Effector CD4-positive, alpha-beta T cell (primary cell): ENCODE measurements around the gene INS.

Experiments used
- DNase-seq: peaks from one replicate; pipeline ENCODE4 v3.0.0-alpha.2; 2020

INS gene

DNA sequence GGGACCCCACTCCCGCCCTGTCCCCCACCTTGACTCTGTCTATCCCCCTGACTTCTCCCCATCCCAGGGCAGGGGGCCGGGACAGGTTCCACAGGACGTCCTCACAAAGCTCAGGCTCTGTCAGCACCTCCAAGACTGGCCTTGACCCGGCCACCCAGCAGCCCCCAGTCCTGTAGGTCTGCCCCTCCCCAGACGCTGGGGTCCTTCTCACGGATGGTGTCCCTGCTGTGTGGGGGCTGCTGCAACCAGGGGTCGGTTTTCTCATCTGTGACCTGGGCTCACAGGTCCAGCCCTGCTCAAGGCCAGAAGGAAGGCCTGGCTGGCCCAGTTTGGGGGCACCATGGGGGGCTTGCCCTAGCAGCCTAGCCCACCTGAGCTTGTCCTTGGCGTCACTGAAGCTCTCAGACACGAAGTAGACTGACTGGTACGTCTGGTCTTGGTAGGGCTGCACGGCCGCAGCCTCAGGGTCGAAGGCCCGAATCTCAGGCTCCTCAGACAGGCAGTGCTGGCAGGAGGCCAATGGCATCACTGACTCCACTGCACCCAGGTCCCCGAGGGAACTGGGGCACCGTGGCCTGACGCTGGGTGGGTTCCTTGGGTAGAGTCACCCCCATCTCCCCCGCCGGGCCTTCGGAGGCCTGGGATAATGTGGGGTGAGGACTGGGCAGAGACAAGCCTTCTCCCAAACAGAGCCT is 4.0 kb upstream of the INS start:
- no peak for DNase-seq

DNA sequence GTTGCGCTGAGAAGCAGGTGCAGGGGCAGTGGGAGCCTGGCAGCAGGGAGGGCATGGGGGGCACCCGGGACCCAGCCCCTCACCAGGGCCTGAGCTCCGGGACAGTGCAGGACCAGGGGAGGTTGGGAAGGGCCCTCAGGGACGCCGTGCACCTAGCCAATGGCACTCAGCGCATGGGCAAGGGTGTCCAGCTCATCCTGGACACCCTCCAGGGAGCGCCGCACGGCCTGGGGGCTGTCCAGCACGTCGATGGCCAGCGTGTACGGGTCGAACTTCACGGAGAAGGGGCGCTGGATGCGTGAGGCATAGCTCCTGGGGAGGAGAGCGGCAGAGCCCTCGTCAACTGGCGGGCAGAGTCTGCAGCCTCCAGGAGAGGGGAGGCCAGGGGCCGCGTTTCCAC is 3.1 kb upstream of the INS start:
- no peak for DNase-seq

DNA sequence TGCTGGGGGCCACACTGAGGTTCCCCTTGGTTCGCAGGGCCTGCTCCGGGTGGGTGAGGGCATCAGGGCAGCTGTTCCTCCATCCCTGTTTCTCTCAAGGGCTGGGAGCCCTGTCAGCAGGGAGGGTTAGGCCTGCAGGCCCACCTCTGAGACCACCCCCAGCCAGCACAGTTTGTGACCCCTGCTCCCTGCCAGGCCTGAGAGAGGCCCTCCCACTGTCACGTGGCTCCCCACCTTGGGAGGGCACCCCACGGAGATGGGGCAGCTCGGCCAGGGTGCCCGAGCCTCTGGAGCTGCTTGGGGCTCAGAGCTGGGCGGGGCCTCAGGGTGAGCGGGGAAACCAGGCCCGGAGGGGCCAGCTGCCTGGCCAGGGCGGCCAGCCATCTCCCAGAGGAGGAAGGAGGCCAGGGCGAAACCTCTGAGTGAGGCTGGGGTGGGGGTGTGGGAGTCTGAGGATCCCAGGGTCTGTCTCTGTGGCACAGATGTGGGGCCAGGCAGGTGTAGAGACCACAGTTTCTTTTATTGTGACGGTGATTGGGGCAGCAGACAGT is 2.5 kb upstream of the INS start:
- DNase-seq, result no peak

DNA sequence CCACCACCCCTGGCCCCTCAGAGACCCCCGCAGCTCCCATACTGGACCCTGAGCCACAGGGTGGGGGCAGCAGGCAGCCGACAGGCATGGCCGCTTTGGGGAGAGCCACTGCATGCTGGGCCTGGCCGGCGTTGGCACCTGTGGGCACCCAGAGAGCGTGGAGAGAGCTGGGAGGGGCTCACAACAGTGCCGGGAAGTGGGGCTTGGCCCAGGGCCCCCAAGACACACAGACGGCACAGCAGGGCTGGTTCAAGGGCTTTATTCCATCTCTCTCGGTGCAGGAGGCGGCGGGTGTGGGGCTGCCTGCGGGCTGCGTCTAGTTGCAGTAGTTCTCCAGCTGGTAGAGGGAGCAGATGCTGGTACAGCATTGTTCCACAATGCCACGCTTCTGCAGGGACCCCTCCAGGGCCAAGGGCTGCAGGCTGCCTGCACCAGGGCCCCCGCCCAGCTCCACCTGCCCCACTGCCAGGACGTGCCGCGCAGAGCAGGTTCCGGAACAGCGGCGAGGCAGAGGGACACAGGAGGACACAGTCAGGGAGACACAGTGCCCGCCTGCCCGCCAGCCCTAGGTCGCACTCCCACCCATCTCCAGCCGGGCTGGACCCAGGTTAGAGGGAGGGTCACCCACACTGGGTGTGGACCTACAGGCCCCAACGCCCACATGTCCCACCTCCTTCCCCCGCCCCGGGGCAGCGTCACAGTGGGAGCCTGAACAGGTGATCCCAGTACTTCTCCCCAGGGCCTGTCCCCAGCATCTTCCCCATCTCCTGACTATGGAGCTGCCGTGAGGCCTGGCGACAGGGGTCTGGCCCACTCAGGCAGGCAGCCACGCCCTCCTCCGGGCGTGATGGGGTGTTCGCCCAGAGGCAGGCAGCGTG is 1.2 kb downstream of the INS start:
- no peak for DNase-seq

DNA sequence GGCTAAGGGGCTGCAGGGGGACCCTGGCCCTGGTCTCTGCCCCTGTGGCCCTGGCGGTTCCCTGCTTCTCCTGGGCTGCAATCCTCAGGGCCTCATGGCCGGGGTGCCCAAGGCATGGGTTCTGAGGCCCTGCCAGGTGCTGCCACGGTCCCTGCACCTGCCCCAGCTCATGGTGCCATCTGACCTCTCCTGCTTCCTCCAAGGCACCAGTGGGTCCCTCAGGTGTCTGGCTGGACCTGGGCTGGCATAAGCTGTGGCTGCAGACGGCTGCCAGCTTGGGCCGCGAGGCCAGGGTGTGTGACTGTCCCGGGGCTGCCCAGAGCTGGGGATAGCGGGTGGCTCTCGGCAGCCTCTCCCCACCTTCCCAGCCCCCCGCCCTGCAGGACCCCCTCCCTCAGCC is 2.0 kb downstream of the INS start:
- DNase-seq, result no peak

DNA sequence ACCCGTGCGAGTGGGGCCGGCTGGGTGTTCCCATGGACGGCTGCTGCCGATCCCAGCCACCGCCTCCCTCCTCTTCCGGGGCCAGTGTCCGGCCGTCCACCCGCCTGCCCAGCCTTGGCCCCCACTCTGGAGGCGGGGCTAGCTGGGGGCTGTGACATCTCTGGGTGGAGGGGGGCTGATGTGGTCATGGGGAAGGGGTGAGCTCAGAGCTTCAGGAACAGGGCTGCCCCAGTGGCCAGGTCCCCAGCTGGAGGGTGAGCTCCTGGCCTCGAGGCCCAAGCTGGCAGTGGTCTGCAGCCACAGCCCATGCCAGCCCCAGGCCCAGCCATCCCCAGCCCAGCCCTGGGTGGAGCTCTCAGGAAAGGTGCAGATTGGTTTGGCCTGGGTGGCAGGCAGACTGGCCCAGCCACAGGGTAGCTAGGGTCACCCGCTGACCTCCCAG is 2.7 kb downstream of the INS start:
- DNase-seq, result no peak

DNA sequence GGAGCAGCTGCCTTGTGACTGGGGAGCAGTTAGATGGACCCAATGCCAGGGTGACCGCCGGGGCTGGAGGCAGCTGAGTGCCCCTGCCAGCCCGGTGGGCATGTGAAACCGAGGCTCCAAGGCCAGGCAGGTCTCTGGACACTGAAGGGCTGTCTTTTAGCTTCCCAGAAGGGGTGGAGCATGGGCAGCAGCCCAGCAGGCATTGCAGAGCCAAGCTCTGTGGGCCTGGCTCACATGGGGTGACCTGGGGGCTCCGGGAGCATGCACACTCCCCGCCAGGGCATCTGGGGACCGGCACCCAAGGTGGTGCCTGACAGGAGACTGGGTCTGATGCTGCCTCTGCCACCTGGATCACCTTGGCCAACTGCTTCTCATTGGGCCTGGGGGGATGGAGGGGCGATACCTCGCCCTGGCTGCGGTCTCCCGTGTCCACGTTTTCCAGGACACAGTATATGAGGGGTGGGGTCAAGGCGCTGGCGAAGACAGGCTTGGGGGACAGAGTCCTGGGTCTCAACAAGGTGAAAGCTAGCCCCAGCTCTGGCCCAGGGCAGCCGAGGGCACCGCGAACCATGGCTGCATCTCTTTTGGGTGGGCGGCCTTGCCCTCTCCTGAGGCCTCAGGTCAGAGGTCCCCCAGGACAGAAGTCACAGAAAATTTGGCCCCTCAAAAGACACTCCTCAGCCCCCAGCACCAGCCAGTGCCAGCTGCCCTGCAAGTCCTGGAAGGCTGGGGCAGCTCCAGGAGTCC is 3.5 kb downstream of the INS start:
- DNase-seq, result no peak

DNA sequence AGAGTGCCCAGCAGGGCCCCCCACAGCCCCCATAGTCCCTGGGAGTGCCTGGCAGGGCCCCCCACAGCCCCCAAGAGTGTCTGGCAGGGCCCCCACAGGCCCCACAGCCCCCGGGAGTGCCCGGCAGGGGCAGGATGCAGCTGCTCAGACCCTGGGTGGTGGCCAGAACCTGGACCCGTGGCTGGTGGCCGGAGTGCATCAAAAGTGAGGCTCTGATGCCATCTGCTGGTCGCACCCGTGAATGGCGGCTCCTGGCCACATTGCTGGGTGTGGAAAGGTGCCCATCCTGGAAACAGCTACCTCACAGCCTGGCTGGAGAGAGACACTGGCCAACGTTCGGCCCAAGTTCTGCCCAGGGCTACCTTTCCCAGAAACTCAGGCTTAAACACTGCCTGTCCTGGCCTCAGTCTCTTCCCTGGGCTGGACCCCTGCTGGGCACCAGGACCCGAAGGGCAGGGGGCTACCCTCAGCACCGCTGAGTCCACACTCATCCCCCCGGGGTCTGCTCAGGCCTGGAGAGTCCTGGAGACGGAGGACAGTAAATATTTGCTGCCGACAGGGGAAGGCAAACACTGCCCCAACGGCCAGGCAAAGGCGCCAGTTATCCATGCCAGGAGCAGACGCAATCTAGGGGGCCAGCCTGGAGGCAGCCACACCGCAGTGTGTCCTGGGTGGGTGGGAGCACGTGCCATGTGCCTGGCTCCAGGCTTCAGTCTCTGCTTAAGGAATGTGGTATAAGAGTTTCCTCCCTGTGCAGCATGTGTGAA is 4.4 kb downstream of the INS start:
- DNase-seq, result peak; percentile 37

DNA sequence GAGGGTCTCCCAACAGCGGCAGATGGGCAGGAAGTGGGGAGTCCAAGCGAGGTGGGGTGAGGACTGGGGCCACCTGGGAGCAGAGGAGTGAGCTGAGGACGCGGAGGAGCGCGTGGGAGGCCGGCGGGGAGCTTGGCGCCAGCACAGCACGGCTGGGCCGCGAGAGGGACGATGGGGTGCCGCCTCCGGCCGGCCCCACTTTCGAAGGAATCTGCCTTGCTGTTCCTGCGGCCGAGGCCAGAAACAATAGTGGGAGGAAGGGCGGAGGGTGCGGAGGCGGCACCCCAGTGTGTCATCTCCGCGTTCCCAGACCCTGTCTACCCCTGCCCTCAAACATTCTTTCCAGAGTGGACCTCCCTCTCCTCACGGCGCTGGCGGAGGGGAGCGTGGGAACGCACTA is 5.5 kb downstream of the INS start:
- DNase-seq, result no peak

DNA sequence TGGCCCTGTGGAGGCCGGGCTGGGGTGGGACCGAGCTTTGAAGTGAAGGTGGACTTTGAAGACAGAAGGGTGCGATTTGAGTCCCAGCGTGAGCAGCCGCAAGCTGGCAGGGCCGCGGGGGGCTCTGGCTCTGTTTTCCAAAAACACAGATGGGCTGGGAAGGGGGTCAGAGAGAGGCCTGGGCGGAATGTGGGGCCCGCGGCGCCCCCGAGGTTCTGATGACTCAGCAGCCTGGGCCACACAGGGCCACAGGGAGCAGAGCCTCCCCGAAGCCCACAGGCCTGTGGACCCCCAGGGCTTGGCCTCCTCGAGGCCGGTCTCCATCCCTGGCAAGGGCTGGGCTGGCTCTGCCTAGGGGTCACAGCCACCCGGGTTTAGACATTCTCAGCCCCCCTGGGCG is 6.1 kb downstream of the INS start:
- no peak for DNase-seq

DNA sequence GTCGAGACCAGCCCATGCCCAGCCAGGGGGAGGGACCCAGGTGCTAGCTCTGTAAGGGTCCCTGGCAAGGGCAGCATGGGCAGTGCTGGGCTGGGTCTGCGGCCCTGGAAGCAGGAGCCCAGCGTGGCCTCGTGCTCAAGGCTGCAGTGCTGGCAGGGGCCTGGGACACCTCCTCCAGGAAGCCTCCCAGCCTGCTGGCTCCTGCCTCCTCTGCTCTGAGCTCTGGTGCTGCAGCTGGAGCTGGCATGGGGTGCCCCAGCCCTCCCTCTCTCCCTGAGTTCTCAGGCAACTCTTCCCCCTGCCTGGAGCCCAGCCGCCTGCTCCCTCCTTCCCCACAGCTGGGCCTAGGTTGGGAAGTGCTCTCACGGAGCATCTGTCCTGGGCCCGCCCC is 6.8 kb downstream of the INS start:
- no peak for DNase-seq

DNA sequence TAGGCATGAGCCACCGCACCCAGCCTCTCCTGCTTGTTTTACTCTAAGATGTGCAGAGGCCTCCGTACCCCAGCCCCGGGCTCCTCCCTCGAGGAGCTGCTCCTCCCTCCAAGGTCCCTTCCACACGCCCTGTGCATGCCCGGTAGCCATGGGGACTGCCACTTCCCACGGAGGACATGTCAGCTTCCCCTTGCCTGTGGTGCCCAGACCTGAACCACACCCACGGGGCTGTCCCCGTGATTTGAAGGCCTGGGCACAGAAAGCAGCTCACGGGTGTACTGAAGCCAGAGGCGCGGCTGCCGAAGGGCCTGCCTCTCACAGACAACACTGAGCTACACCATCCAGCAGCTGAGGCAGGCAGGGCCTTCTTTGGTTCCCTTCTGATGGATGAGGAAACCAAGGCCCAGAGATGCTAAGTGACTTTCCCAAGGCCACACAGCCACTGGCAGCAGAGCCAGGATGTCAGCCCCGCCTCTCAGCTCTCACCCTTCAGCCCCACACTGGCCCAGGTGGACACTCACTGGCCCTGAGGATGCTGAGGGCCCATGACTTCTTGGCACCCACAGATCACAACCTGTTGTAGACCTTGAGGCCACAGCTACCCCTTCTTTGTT is 7.3 kb downstream of the INS start:
- no peak for DNase-seq

DNA sequence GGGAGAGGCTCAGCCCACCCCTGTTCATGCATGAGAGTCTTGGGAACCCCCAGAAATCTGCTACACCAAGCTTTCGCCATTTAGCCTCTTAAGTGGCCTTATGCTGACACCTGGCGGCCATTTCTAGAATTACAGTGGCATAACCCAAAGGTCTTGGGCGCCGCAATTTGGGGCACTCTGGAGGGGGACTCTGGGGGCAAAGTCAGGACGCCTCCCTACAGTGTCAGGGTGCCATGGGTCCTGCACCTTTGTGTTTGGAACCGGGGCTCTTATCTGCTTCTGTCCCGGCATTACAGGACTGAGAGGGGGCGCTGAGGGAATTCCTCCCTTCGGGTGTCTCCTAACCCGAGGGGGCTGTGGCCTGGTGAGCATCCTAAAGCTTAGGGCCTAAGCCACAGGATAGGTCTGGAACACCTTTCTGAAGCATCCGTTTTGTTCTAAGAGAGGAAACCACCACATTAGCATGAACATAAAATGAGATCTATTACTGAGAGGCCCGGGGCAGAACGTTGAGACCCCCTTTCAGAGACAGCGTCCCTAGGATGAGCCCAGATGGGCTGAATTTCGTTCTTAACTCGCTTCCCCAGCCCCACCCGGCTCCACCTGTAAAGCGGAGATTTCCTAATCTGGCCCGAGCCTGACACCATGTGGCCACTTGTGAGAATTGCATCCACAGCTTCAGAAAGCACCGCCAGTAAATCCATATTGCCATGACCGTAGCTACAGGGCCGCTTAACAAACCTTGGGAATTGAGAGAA is 9.3 kb downstream of the INS start:
- DNase-seq, result peak; percentile 72

DNA sequence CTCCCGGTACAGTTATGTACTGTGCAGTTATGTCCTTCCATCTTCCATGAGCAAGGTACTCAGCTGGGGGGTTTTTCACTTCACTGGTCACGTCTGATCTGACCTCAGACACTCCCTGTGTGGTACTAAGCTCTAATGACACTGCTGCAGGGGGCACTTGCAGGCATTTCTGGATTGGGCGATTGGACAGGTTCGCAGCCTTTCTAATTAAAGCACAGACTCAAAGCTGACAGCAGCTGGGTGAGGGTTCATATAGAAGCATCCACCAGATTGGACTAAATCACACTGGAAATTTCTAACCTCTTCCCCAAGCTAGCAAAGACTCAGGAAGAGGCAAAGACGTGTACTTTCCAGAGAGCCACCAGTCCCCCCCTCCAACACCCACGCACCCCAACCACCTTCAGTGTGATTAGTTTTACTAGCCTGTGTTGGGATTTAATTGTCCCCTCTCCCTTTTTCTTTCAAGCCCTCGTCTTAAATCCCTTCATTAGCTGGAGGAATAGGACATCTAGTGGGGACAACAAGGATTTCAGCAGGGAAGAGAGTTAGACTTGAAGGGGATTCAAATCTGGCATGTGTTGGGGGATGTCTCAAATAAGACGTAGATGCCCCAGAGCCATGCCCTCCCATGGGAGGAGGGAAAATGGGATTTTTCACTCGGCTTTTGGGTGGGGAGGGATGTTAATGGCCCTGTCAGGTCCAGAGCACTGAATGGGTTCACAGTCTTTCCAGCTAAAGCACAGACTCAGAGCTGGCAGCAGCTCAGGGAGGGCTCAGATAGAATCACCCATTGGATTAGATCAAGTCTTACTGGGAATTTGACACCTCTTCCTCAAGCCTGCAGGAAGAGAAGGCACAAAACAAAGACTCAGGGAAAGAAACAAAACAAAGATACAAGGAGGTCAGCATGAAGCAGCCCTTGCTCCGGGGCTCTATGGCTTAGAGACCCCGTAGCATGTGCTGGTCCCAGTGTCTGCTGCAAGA is 10.9 kb downstream of the INS start:
- DNase-seq, result no peak

DNA sequence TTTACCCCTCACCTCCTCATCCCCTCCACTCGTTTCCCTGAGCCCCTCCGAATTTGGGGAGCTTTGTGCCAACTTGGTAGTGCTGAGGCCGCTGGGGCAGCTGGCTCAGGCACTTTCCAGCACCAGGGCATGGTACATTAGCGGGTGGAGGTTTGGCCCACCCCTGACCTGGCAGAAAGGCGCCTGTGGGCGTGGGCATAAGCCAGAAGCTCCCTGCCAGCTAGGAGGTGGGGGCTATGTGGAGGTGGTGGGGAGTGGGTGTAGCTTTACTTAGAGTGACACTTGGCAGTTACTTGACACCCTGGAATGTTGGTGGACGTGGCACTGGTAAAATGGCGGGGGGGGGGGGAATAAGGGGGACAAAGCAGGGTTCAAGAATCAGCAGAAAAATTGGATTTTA is 11.5 kb downstream of the INS start:
- DNase-seq, result no peak

DNA sequence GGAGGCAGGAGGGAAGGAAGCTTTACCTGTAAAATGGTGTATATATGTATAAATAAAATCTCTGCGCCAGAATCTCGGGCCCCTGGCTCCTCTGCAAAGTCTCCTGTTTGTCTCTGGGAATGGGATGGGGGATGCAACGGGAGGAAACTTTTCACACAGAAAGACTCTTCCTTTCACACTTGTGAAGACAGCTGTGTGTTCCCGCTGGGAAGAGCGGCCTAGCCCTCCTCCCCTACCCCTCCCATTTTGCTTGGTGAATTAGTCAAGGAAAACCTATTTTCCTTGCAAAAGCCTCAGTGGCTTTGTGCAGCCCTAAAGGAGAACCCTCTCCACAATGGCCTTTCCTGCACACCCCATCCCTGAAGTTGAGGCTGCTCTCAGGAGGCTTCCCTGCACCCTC is 12.4 kb downstream of the INS start:
- DNase-seq, result no peak

DNA sequence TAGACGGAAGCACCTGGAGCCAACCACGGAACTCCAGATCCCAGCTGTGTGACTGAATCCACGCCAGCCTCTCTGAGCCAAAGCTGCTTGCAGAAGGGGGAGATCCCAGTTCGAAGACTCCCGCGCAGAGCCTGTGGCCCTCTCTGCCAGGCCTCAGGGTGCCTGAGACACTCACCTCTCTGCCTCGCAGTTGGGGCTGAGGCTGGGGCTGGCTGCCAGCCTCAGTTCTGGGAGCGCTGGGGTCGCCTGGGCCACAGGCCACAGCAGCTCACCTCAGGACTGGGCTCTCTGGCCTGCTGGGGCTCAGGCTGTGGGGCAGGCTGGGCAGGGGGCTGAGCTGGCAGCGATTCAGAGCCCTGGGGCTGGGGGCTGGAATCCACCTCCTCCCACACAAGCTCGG is 13.6 kb downstream of the INS start:
- no peak for DNase-seq

DNA sequence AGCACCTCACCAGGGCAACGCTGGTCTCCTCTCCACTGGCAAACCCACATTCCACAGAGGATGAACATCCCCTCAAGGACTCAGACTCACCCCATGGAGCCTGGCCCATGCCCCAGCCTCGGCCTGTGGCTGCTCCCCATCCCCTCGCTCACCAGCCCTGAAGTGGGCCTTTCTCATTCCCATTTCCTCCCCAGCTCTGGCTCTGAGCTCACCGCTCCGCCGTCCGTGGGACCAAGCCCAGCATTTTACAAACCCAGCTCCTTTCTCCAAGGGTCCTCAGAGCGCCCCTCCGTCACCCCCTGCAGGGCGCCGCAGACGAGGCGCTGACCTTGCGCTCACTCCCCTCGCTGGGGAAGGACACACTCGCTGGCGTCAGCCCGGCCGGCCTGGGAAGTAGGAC is 15.0 kb downstream of the INS start:
- DNase-seq, result no peak

DNA sequence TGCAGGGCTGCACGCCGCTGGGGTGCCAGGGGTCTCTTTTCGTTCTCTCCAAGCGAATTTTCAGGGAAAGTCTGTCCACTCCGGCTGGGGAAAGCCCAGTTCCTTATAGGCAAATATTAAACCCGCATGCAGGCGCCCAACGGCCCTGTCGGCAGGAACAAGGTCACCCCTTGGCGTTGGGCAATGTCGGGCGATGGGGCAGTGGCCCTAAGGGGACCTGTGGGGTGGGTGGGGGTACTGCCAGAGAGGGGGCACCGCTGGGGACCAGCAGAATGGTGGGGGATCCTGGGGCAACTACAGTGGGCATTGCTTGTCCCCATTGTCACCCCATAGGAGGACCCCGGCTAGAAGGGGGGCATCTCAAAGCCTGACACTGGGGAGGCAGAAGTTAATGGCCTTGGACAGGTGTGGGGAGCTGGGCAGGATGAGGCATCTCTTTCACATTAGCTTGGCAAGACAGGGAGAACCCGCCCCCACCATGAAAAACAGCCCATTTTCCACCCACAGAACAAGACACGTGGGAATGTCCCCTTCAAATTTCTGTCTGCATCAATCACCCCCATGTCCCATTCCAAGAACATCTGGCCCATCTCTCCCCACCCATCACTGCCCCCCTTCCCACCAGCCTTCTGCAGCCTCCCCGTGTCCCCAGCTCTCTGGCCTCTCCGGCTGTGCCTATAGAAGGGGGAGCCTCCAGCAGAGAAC is 16.3 kb downstream of the INS start:
- DNase-seq, result no peak
